Thoracic aorta (tissue), 2 donors: ENCODE data around the gene SERINC2. TPM values are rescaled to one million over a fixed set of nuclear protein-coding genes. Genes with fewer than 3 reads are reported as not detected.
"Not testable (repeated sequence)": the region's sequence is repeated elsewhere in the genome, so short reads cannot be mapped to it uniquely, and the experiment has no call there.

Experiments
- ATAC-seq: fragments of 150-250 bp; one replicate; pipeline ENCODE4 v1.8.0; 2017; ENCODE audit warnings: low read depth; ENCODE audit not compliant: insufficient number of reproducible peaks, low FRiP score
- DNase-seq: peaks from one replicate; pipeline ENCODE4 v3.0.0-alpha.2; 2020; ENCODE audit warnings: low spot score
- H3K27ac ChIP-seq, 2 donors: fragments of 200-600 bp; sonication (generic); 1 replicate in 1 of 2; 2 replicates in 1 of 2; pipeline ENCODE4 v1.5.1; 2016; ENCODE audit warnings: mild to moderate bottlenecking in 2 of 2, moderate library complexity in 2 of 2
- H3K27me3 ChIP-seq: fragments of 200-600 bp; sonication (generic); replicated peaks from 2 replicates; pipeline ENCODE4 v1.6.0; 2016; ENCODE audit warnings: mild to moderate bottlenecking; ENCODE audit not compliant: insufficient read depth
- H3K36me3 ChIP-seq: fragments of 200-600 bp; sonication (generic); one replicate; pipeline ENCODE4 v1.5.1; 2016
- H3K4me1 ChIP-seq, 2 donors: fragments of 200-600 bp; sonication (generic); 1 replicate in 1 of 2; 2 replicates in 1 of 2; pipeline versions ENCODE4 v1.5.1 to v1.6.0; 2016; ENCODE audit warnings: low read depth in 2 of 2, mild to moderate bottlenecking in 1 of 2; ENCODE audit not compliant: control insufficient read depth in 1 of 2
- H3K4me3 ChIP-seq: fragments of 200-600 bp; sonication (generic); 2 replicates; pipeline ENCODE4 v1.5.1; 2016; ENCODE audit warnings: mild to moderate bottlenecking
- H3K9me3 ChIP-seq: fragments of 200-600 bp; sonication (generic); 2 replicates; pipeline ENCODE4 v1.5.1; 2016
- CTCF ChIP-seq: fragments of 200-600 bp; sonication (generic); IDR thresholded peaks from one replicate; pipeline ENCODE4 v1.5.1; 2019; ENCODE audit warnings: antibody characterized with exemption
- total RNA-seq, 2 donors: library from RNA; depleted of rRNA; stranded (reverse); fragments of >200 nt; gene quantifications; one replicate each; pipeline versions ENCODE4 v1.1.0 to v1.2.3, GENCODE V29; 2016

The SERINC2 gene
- total RNA-seq, 2 donors from 2014 or later, result 7.6 to 12.3 TPM

- ATAC-seq (no peak), DNase-seq (no peak)
- H3K4me3 ChIP-seq, result no peak overlapping the region
- H3K4me1 ChIP-seq, result no peaks in the 10 kb centered on the region
- peaks cover 10% of the 10 kb centered on the region for H3K9me3 ChIP-seq
- TF ChIP-seq CTCF, result no peak
- H3K27ac ChIP-seq, result no peak overlapping the region
- no peaks in the 10 kb centered on the region for H3K36me3 ChIP-seq
- no peaks in the 10 kb centered on the region for H3K27me3 ChIP-seq
These were observed 54.1 kb downstream of the SERINC2 start for GRCh38 chr1:31467005-31467674.

- Histone ChIP-seq H3K27me3 (no peaks in the 10 kb centered on the region), H3K4me3 (no peak overlapping the region), H3K27ac (no peak overlapping the region), H3K4me1 (no peaks in the 10 kb centered on the region), H3K36me3 (no peaks in the 10 kb centered on the region), H3K9me3 (peaks cover 10% of the 10 kb centered on the region)
- ATAC-seq (no peak), DNase-seq (no peak)
- no peak for TF ChIP-seq CTCF
These were observed 57.8 kb downstream of the SERINC2 start for GRCh38 chr1:31470794-31471315.

- not testable (repeated sequence) for H3K9me3 ChIP-seq, H3K27me3 ChIP-seq, DNase-seq, H3K4me1 ChIP-seq, H3K27ac ChIP-seq, H3K36me3 ChIP-seq, H3K4me3 ChIP-seq, ATAC-seq
These were observed 58.7 kb downstream of the SERINC2 start for GRCh38 chr1:31471452-31472313.

GRCh38 chr1:31472314-31472651, 59.3 kb downstream of the SERINC2 start:
- not testable (repeated sequence) for H3K36me3 ChIP-seq, H3K27me3 ChIP-seq, ATAC-seq, H3K9me3 ChIP-seq, H3K27ac ChIP-seq, DNase-seq, H3K4me3 ChIP-seq, H3K4me1 ChIP-seq

GRCh38 chr1:31472673-31473072, 59.7 kb downstream of the SERINC2 start:
- H3K4me1 ChIP-seq, H3K27ac ChIP-seq, H3K36me3 ChIP-seq, DNase-seq, H3K9me3 ChIP-seq, ATAC-seq, H3K27me3 ChIP-seq, H3K4me3 ChIP-seq: not testable (repeated sequence)

- H3K36me3 ChIP-seq, DNase-seq, H3K27me3 ChIP-seq, H3K9me3 ChIP-seq, ATAC-seq, H3K27ac ChIP-seq, H3K4me1 ChIP-seq, H3K4me3 ChIP-seq: not testable (repeated sequence)
These were observed 60.5 kb downstream of the SERINC2 start for GRCh38 chr1:31473508-31473907.

- H3K4me3 ChIP-seq, H3K27ac ChIP-seq, H3K9me3 ChIP-seq, H3K27me3 ChIP-seq, H3K36me3 ChIP-seq, ATAC-seq, DNase-seq, H3K4me1 ChIP-seq: not testable (repeated sequence)
These were observed 61.6 kb downstream of the SERINC2 start for GRCh38 chr1:31474567-31474966.
